K562 (cell line): ENCODE results near the gene RBM20.

Experiments used
- CTCF ChIP-seq, 3 experiments: IDR thresholded peaks in 2 of 3; conservative IDR thresholded peaks in 1 of 3; 2 replicates each; pipeline ENCODE4 v1.5.1; 2011 to 2012; ENCODE audit warnings: low read length in 3 of 3, mild to moderate bottlenecking in 3 of 3, control low read depth in 2 of 3, improper control_type of control experiment in 1 of 3, inconsistent platforms in 1 of 3, low read depth in 1 of 3, mixed read lengths in 1 of 3, moderate library complexity in 1 of 3; ENCODE audit not compliant: insufficient read depth in 2 of 3
- ILK ChIP-seq: fragments of 450-650 bp; IDR thresholded peaks from 2 replicates; pipeline ENCODE4 v1.6.1; 2016; ENCODE audit warnings: missing genetic modification characterization, low read depth, mild to moderate bottlenecking, missing compliant biosample characterization, moderate library complexity, borderline replicate concordance
- MBD2 ChIP-seq: sonication (generic); IDR thresholded peaks from 2 replicates; pipeline ENCODE4 v1.6.1; 2016; ENCODE audit warnings: low read depth, borderline replicate concordance
- POU5F1 ChIP-seq: fragments of 150-350 bp; IDR thresholded peaks from 2 replicates; pipeline ENCODE4 v1.6.1; 2014; ENCODE audit warnings: borderline replicate concordance, low read length, low read depth, mild to moderate bottlenecking; ENCODE audit not compliant: partially characterized antibody
- SOX6 ChIP-seq: fragments of 450-650 bp; IDR thresholded peaks from 2 replicates; pipeline ENCODE4 v1.6.1; 2014; ENCODE audit warnings: mild to moderate bottlenecking
- SREBF2 ChIP-seq: sonication (generic); formaldehyde crosslinking; IDR thresholded peaks from 2 replicates; pipeline ENCODE4 v1.4.0; 2020; ENCODE audit warnings: mild to moderate bottlenecking, missing genetic modification reagents
- TCF15 ChIP-seq: fragments of 250-450 bp; sonication (Bioruptor Pico); IDR thresholded peaks from 2 replicates; pipeline ENCODE4 v1.8.0; 2022; ENCODE audit warnings: moderate library complexity, mild to moderate bottlenecking, inconsistent platforms
- ZNF280A ChIP-seq: fragments of 450-650 bp; IDR thresholded peaks from 2 replicates; pipeline ENCODE4 v1.6.1; 2018; ENCODE audit warnings: mild to moderate bottlenecking, low read depth; ENCODE audit not compliant: partially characterized antibody

- TF ChIP-seq TCF15 (CRISPR knock-in tag): no peak
- no peak for TF ChIP-seq ILK (tag)
- TF ChIP-seq MBD2: no peak
- TF ChIP-seq SOX6: no peak
- no peak for TF ChIP-seq SREBF2
- no peak for TF ChIP-seq CTCF (IDR thresholded peaks at IDR 0.05 in 2 of 3, conservative IDR thresholded peaks at IDR 0.05 in 1 of 3; ENCODE audit: insufficient read depth in 2 of 3, low read depth in 1 of 3, low read length in 3 of 3)
- TF ChIP-seq ZNF280A: no peak
- no peak for TF ChIP-seq POU5F1
These were observed 150.7 kb downstream of the RBM20 start for GRCh38 chr10:110794808-110795207.
